Heart left ventricle (tissue), 13 donors: ENCODE measurements around the gene GUCA2B.

ENCODE experiments used
- POLR2A ChIP-seq, 2 donors: fragments of 450-650 bp; IDR thresholded peaks; one replicate each; pipeline ENCODE4 v1.6.1; 2017; ENCODE audit warnings: antibody characterized with exemption in 2 of 2, mild to moderate bottlenecking in 2 of 2, moderate library complexity in 2 of 2
- TF ChIP-seq, protein P1 (sequence below), 12 donors: fragments of 200-600 bp; sonication (generic) in 4 of 12; IDR thresholded peaks; one replicate each; pipeline versions ENCODE4 v1.5.0 to v1.8.0; 2018 to 2022; ENCODE audit warnings: antibody characterized with exemption in 12 of 12, mild to moderate bottlenecking in 5 of 12
- donor health status: ischemic (EF 13 %, LVEDD 7.1; RV severe dilation, severe dysfunction).
- donor health status: DM: no; HTN: yes; CAD: no.
- donor health status: DM: no; HTN: no; CAD: no.
- donor health status: ischemic (EF 25% LVEDD 6.9; RV normal size, moderate dysfunction).
- donor health status: ischemic (EF 25% LVEDD 5.7; RV mildly dilated, moderate dysfunction).
- donor health status: ischemic (EF 35%, LVEDD 5.7; RV mildly dilated, moderate dysfunction).
- donor health status: nonischemic (EF 11% LVEDD 7.7; RV severe dilation, severe dysfunction).
- donor health status: DM: yes; HTN: yes; CAD: no.
- donor health status: PGD.
- donor health status: ischemic (EF 29% LVEDD 5.4; RV normal size, mild dysfunction).
- donor health status: nonischemic (EF 23%, LVEDD 6.1; RV moderate dilation, normal function).

DNA sequence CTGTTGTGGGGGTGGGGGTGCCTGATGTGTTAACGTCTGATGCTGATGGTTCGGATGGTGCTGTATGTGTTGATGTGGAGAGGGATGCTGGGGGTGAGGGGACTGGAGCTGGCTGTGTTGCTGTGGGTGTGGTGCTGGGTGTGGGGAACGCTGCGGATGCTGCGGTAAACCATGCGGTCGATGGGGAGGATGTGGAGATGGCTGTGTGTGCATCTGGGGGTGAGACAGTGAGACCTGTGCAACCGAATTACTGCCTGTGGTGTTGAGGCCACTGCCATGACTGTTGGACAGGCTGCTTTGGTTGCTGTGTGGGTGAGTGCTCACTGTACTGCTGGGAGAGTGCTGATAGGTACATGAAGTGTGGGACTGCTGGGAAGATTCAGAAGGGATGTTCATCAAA lies 38.1 kb downstream of the GUCA2B start:
- TF ChIP-seq, protein P1, sequence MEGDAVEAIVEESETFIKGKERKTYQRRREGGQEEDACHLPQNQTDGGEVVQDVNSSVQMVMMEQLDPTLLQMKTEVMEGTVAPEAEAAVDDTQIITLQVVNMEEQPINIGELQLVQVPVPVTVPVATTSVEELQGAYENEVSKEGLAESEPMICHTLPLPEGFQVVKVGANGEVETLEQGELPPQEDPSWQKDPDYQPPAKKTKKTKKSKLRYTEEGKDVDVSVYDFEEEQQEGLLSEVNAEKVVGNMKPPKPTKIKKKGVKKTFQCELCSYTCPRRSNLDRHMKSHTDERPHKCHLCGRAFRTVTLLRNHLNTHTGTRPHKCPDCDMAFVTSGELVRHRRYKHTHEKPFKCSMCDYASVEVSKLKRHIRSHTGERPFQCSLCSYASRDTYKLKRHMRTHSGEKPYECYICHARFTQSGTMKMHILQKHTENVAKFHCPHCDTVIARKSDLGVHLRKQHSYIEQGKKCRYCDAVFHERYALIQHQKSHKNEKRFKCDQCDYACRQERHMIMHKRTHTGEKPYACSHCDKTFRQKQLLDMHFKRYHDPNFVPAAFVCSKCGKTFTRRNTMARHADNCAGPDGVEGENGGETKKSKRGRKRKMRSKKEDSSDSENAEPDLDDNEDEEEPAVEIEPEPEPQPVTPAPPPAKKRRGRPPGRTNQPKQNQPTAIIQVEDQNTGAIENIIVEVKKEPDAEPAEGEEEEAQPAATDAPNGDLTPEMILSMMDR (IDR thresholded peaks at IDR 0.05), result no peak
- no peak for TF ChIP-seq POLR2A (IDR thresholded peaks at IDR 0.05)
